Testis (tissue), 3 donors: Measurements from ENCODE around the gene SLC2A14. TPM values are rescaled to one million over a fixed set of nuclear protein-coding genes. Genes with fewer than 3 reads are reported as not detected.
"Not testable (repeated sequence)": the region's sequence is repeated elsewhere in the genome, so short reads cannot be mapped to it uniquely, and the experiment has no call there.

Experiments used
- DNase-seq: peaks from one replicate; pipeline ENCODE4 v3.0.0-alpha.2; 2019
- H3K27ac ChIP-seq, 2 donors: fragments of 200-600 bp; sonication (generic); one replicate each; pipeline ENCODE4 v1.5.1; 2019
- H3K27me3 ChIP-seq: fragments of 200-600 bp; sonication (generic); one replicate; pipeline ENCODE4 v1.5.1; 2019
- H3K36me3 ChIP-seq: fragments of 200-600 bp; sonication (generic); one replicate; pipeline ENCODE4 v1.5.1; 2017; ENCODE audit warnings: low read depth; ENCODE audit errors: missing control alignments
- H3K4me1 ChIP-seq: fragments of 200-600 bp; sonication (generic); one replicate; pipeline ENCODE4 v1.5.1; 2019
- H3K4me3 ChIP-seq, 2 donors: fragments of 200-600 bp; sonication (generic); one replicate each; pipeline ENCODE4 v1.5.1; 2017 to 2019
- H3K9me3 ChIP-seq: fragments of 200-600 bp; sonication (generic); one replicate; pipeline ENCODE4 v1.5.1; 2017
- POLR2A ChIP-seq: fragments of 450-650 bp; IDR thresholded peaks from one replicate; pipeline ENCODE4 v1.6.1; 2017; ENCODE audit warnings: antibody characterized with exemption, mild to moderate bottlenecking, moderate library complexity
- WGBS, 2 donors: methylation state at CpG; one replicate each; pipeline ENCODE4 v1.1.5; 2018; 5-methylcytosine and 5-hydroxymethylcytosine counted together
- intact Hi-C: fragments of 100-400 bp; cut with DNase I; formaldehyde crosslinking; loops from one replicate; pipeline ENCODE4 v1.15.1; 2023; ENCODE audit warnings: low total_unique reads
- polyA plus RNA-seq: library from polyadenylated mRNA; stranded (reverse); fragments of 350-450 nt; fragmentation: Illumina TruSeq; extraction: RNeasy Lipid Tissue Mini Kit (QIAGEN cat#74804); gene quantifications from one replicate; pipeline ENCODE4 v1.2.3, GENCODE V29; 2014; ENCODE audit warnings: low read depth, low replicate concordance; ENCODE audit not compliant: insufficient read depth
- total RNA-seq, 2 donors: library from RNA; depleted of rRNA; stranded (reverse); fragments of >200 nt; gene quantifications; one replicate each; pipeline ENCODE4 v1.2.3, GENCODE V29; 2016
- TF ChIP-seq, protein P1 (sequence below), 3 experiments: fragments of 450-650 bp in 2 of 3; fragments of 200-600 bp in 1 of 3; sonication (generic) in 1 of 3; IDR thresholded peaks; one replicate each; pipeline ENCODE4 v1.5.1; 2016 to 2019; ENCODE audit warnings: antibody characterized with exemption in 3 of 3, mild to moderate bottlenecking in 2 of 3, moderate library complexity in 1 of 3

The SLC2A14 gene
- total and polyA plus RNA-seq, 3 donors from 2014 or later = 51.5 to 203 (median 54.3) TPM

DNA sequence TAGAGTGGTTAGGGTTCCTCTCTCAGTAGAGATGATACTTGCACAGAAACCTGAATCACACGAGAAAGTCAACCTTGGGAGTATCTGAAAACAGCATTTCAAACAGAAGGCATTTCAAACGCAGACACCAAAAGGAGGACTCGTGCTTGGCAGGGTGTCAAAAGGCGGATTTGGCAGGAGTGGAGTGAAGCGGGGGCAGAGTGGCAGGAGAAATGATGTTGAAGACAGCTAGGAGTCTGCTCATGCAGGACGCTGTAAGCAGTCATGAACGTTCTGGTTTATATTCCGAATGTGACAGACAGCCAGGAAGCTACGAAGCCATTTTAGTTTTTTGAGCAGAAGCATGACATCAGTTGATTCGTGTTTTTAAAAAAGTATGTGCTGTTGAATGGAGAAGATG is 33.5 kb downstream of the SLC2A14 start:
- H3K4me1 ChIP-seq, H3K4me3 ChIP-seq, H3K27ac ChIP-seq, H3K36me3 ChIP-seq, H3K9me3 ChIP-seq, H3K27me3 ChIP-seq, intact Hi-C loops: not testable (repeated sequence)
- 15 to 22% methylated on average over 9 to 10 of the region's 10 CpGs for WGBS, 2 donors
- DNase-seq = peak; percentile 87

GRCh38 chr12:7837366-7837765 is 35.3 kb downstream of the SLC2A14 start:
- Histone ChIP-seq H3K4me3 (no peak overlapping the region), H3K9me3 (no peaks in the 10 kb centered on the region), H3K4me1 (no peaks in the 10 kb centered on the region), H3K36me3 (no peaks in the 10 kb centered on the region), H3K27me3 (no peaks in the 10 kb centered on the region), H3K27ac (no peak overlapping the region)
- intact Hi-C loops = no loop called here
- TF ChIP-seq, protein P1, sequence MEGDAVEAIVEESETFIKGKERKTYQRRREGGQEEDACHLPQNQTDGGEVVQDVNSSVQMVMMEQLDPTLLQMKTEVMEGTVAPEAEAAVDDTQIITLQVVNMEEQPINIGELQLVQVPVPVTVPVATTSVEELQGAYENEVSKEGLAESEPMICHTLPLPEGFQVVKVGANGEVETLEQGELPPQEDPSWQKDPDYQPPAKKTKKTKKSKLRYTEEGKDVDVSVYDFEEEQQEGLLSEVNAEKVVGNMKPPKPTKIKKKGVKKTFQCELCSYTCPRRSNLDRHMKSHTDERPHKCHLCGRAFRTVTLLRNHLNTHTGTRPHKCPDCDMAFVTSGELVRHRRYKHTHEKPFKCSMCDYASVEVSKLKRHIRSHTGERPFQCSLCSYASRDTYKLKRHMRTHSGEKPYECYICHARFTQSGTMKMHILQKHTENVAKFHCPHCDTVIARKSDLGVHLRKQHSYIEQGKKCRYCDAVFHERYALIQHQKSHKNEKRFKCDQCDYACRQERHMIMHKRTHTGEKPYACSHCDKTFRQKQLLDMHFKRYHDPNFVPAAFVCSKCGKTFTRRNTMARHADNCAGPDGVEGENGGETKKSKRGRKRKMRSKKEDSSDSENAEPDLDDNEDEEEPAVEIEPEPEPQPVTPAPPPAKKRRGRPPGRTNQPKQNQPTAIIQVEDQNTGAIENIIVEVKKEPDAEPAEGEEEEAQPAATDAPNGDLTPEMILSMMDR (IDR thresholded peaks at IDR 0.05) = no peak
- no peak for TF ChIP-seq POLR2A
- no peak for DNase-seq
- WGBS, 2 donors = 81 to 86% methylated on average over 6 of the region's 6 CpGs

GRCh38 chr12:7835766-7836165 is 36.9 kb downstream of the SLC2A14 start:
- Histone ChIP-seq H3K4me1 (no peaks in the 10 kb centered on the region), H3K27ac (no peak overlapping the region), H3K4me3 (no peak overlapping the region), H3K36me3 (no peaks in the 10 kb centered on the region), H3K9me3 (no peaks in the 10 kb centered on the region), H3K27me3 (no peaks in the 10 kb centered on the region)
- DNase-seq = no peak
- 68 to 70% methylated on average over 5 of the region's 5 CpGs for WGBS, 2 donors
- no peak for TF ChIP-seq POLR2A
- TF ChIP-seq, protein P1 (IDR thresholded peaks at IDR 0.05) = no peak
- intact Hi-C loops = no loop called here

DNA sequence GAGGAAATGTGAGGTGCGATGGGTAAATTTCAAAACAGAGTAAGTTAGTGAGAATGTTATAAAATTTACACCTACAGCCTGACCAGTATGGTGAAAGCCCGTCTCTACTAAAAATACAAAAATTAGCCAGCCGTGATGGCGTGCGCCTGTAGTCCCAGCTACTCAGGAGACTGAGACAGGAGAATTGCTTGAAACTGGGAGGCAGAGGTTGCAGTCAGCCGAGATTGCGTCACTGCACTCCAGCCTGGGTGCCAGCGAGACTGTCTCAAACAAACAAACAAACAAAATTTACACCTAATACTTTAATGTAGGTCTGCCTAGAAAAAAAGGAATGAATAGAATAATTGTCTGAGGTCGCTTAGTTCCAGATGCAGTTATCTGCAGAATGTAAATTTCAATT is 37.6 kb downstream of the SLC2A14 start:
- intact Hi-C loops = no loop called here
- Histone ChIP-seq H3K4me1 (no peaks in the 10 kb centered on the region), H3K27ac (no peak overlapping the region), H3K27me3 (no peaks in the 10 kb centered on the region), H3K4me3 (no peak overlapping the region), H3K9me3 (no peaks in the 10 kb centered on the region), H3K36me3 (no peaks in the 10 kb centered on the region)
- WGBS, 2 donors = 74 to 86% methylated on average over 9 of the region's 9 CpGs
- DNase-seq = no peak
- TF ChIP-seq, protein P1 (IDR thresholded peaks at IDR 0.05) = no peak
- TF ChIP-seq POLR2A = no peak

DNA sequence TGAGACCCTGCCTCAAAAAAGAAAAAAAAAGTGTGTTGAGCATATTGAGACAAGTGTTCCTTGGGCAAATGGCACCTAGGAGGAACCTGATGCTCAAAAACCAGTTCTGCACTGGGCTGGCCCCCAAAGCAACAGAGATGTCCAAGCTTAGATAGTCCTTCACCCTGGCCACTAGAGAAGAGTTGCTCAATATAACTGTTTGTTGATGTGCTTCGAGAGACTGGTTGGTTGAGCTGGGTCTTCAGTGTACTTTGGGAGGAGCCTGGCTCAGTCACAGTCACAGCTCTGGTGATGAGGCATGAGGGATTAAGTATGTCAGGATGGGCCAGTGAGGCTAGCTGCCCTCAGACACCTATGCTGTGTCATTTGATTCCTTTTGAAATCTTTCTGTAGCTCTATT is 38.0 kb downstream of the SLC2A14 start:
- Histone ChIP-seq H3K4me3 (no peak overlapping the region), H3K4me1 (no peaks in the 10 kb centered on the region), H3K36me3 (no peaks in the 10 kb centered on the region), H3K27me3 (no peaks in the 10 kb centered on the region), H3K27ac (no peak overlapping the region), H3K9me3 (no peaks in the 10 kb centered on the region)
- no peak for TF ChIP-seq POLR2A
- TF ChIP-seq, protein P1 (IDR thresholded peaks at IDR 0.05) = no peak
- 86 to 87% methylated on average over 1 of the region's 1 CpG for WGBS, 2 donors
- intact Hi-C loops = no loop called here
- DNase-seq = no peak
